HEK293 (cell line): ENCODE data around the gene PLSCR3.

Experiments used
- TCF7L2 ChIP-seq: IDR thresholded peaks from 2 replicates; pipeline ENCODE4 v1.6.1; 2011; ENCODE audit warnings: low read depth, mild to moderate bottlenecking, inconsistent platforms, low read length, moderate library complexity, borderline replicate concordance
- ZNF121 ChIP-seq: fragments of 450-650 bp; formaldehyde crosslinking; IDR thresholded peaks from 2 replicates; pipeline ENCODE4 v1.5.1; 2016; ENCODE audit warnings: missing biosample characterization, missing genetic modification characterization
- ZNF302 ChIP-seq: fragments of 450-650 bp; formaldehyde crosslinking; IDR thresholded peaks from 2 replicates; pipeline ENCODE4 v1.5.1; 2016; ENCODE audit warnings: missing biosample characterization, missing genetic modification characterization, low read depth

DNA sequence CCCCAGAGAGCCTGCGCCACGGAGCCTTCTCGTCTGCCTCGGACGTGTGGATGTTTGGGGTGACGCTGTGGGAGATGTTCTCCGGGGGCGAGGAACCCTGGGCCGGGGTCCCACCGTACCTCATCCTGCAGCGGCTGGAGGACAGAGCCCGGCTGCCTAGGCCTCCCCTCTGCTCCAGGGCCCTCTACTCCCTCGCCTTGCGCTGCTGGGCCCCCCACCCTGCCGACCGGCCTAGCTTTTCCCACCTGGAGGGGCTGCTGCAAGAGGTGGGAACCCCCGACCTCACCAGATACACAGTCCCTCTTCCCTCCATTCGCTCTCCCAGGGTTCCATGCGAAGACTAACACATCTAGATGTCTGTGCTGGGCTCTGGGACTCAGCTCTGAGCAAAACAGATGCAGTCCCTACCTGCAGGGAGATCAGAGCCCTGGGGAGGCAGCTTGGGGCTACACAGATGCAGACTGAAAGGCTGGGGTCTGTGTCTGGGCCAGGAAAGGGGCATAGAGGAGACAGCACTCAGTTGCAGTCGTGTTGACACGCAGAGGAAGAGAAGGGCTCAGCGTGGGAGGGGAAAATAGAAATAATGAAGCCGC is 9.7 kb downstream of the PLSCR3 start:
- TF ChIP-seq ZNF302 (tag by site-specific recombination) = no peak
- TF ChIP-seq TCF7L2 = no peak
- no peak for TF ChIP-seq ZNF121
